Progenitor cell of endocrine pancreas (in vitro differentiated cells): Measurements from ENCODE around the gene BRK1. TPM values are rescaled to one million over a fixed set of nuclear protein-coding genes. Genes with fewer than 3 reads are reported as not detected.

Experiments used
- DNase-seq: peaks from one replicate; pipeline ENCODE4 v3.0.0; 2021; ENCODE audit warnings: low spot score; ENCODE audit not compliant: unreplicated experiment
- H3K27ac Mint-ChIP-seq: 2 replicates; pipeline ENCODE4 v1.8.0; 2021; ENCODE audit warnings: mild to moderate bottlenecking, moderate library complexity, mixed read lengths
- H3K27me3 Mint-ChIP-seq: 2 replicates; pipeline ENCODE4 v1.8.0; 2021; ENCODE audit warnings: mixed read lengths
- H3K36me3 Mint-ChIP-seq: 2 replicates; pipeline ENCODE4 v1.8.0; 2022; ENCODE audit warnings: mixed read lengths; ENCODE audit not compliant: insufficient read depth
- H3K4me1 Mint-ChIP-seq: 2 replicates; pipeline ENCODE4 v1.8.0; 2021; ENCODE audit warnings: low read depth, mixed read lengths
- H3K4me3 Mint-ChIP-seq: 2 replicates; pipeline ENCODE4 v1.8.0; 2021; ENCODE audit warnings: low read depth, mild to moderate bottlenecking, moderate library complexity, mixed read lengths
- H3K9me3 Mint-ChIP-seq: 2 replicates; pipeline ENCODE4 v1.8.0; 2021; ENCODE audit warnings: low read depth, mixed read lengths
- total RNA-seq: library from RNA; stranded (reverse); gene quantifications from 2 replicates; pipeline ENCODE4 v1.2.1, GENCODE V29; 2021
- TF ChIP-seq, protein P1 (sequence below): fragments of 200-600 bp; sonication (generic); IDR thresholded peaks from one replicate; pipeline ENCODE4 v1.5.0; 2021; ENCODE audit warnings: antibody characterized with exemption, mild to moderate bottlenecking; ENCODE audit not compliant: unreplicated experiment

BRK1 gene
- total RNA-seq, 1 donor from 2014 or later, result 123 TPM

DNA sequence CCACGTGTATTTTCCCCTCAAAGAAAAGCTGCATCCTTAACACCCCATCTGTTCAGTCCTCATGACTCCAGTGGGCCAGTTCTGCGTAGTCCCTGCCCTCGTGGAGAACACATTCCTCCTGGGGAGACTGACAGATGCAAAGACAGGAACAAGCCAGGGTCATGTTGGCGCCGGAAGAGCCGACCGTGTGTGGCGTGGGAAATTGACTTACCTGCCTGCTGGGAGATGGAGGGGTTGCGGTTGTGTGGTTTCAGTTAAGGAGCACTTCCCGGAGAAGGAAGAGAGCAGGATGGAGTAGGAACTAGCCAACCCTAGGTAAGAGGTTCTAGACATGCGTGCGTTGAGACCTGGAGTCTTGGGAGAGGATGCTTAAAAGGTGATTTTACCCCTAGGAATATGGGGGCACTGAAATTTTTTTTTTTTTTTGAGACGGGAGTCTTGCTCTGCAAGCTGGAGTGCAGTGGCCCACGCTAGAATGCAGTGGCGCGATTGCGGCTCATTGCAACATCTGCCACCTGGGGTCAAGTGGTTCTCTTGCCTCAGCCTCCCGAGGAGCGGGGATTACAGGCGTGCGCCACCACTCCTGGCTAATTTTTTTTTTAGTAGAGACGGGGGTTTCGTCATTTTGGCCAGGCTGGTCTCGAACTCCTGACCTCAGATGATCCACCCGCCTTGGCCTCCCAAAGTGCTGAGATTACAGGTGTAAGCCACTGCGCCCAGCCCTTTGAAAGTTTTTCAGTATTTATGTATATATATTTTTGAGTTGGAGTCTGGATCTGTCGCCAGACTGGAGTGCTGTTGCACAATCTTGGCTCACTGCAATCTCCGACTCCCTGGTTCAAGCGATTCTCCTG lies 27.5 kb downstream of the BRK1 start:
- peak overlapping the region; percentile 97 for H3K27ac Mint-ChIP-seq
- peak overlapping the region; percentile 91 for H3K4me3 Mint-ChIP-seq
- TF ChIP-seq, protein P1, sequence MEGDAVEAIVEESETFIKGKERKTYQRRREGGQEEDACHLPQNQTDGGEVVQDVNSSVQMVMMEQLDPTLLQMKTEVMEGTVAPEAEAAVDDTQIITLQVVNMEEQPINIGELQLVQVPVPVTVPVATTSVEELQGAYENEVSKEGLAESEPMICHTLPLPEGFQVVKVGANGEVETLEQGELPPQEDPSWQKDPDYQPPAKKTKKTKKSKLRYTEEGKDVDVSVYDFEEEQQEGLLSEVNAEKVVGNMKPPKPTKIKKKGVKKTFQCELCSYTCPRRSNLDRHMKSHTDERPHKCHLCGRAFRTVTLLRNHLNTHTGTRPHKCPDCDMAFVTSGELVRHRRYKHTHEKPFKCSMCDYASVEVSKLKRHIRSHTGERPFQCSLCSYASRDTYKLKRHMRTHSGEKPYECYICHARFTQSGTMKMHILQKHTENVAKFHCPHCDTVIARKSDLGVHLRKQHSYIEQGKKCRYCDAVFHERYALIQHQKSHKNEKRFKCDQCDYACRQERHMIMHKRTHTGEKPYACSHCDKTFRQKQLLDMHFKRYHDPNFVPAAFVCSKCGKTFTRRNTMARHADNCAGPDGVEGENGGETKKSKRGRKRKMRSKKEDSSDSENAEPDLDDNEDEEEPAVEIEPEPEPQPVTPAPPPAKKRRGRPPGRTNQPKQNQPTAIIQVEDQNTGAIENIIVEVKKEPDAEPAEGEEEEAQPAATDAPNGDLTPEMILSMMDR, result no peak
- no peak for DNase-seq
- H3K9me3 Mint-ChIP-seq, result no peaks in the 10 kb centered on the region
- H3K27me3 Mint-ChIP-seq, result no peaks in the 10 kb centered on the region
- peaks cover 12% of the 10 kb centered on the region for H3K36me3 Mint-ChIP-seq
- peaks cover 14% of the 10 kb centered on the region for H3K4me1 Mint-ChIP-seq

GRCh38 chr3:10145685-10146084 lies 30.2 kb downstream of the BRK1 start:
- Mint-ChIP-seq H3K9me3 (no peaks in the 10 kb centered on the region), H3K27me3 (no peaks in the 10 kb centered on the region), H3K27ac (no peak overlapping the region), H3K4me1 (peaks cover 14% of the 10 kb centered on the region), H3K4me3 (no peak overlapping the region), H3K36me3 (peaks cover 21% of the 10 kb centered on the region)
- DNase-seq, result no peak
- TF ChIP-seq, protein P1, result no peak

GRCh38 chr3:10149226-10149625 lies 33.8 kb downstream of the BRK1 start:
- TF ChIP-seq, protein P1, result no peak
- Mint-ChIP-seq H3K4me3 (no peak overlapping the region), H3K36me3 (peaks cover 25% of the 10 kb centered on the region), H3K27me3 (no peaks in the 10 kb centered on the region), H3K9me3 (no peaks in the 10 kb centered on the region), H3K4me1 (peaks cover 5% of the 10 kb centered on the region), H3K27ac (no peak overlapping the region)
- no peak for DNase-seq

DNA sequence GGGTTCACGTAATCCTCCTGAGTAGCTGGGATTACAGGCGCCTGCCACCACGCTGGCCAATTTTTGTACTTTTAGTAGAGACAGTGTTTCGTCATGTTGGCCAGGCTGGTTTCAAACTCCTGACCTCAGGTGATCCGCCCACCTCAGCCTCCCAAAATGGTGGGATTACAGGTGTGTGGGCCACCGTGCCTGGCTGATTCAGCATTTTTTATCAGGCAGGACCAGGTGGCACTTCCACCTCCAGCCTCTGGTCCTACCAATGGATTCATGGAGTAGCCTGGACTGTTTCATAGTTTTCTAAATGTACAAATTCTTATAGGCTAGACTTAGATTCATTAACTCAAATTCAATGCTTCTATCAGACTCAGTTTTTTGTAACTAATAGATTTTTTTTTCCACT lies 35.5 kb downstream of the BRK1 start:
- TF ChIP-seq, protein P1, result no peak

GRCh38 chr3:10154335-10155122 lies 39.1 kb downstream of the BRK1 start:
- peaks cover 14% of the 10 kb centered on the region for H3K36me3 Mint-ChIP-seq
- no peak overlapping the region for H3K4me3 Mint-ChIP-seq
- peak overlapping the region; percentile 37 for H3K27ac Mint-ChIP-seq
- no peak for DNase-seq
- TF ChIP-seq, protein P1, result no peak
- H3K9me3 Mint-ChIP-seq, result no peaks in the 10 kb centered on the region
- no peaks in the 10 kb centered on the region for H3K4me1 Mint-ChIP-seq
- no peaks in the 10 kb centered on the region for H3K27me3 Mint-ChIP-seq

More for the DNA sequence above, 35.5 kb downstream of the BRK1 start:
- no peak for DNase-seq
- no peaks in the 10 kb centered on the region for H3K27me3 Mint-ChIP-seq
- peak overlapping the region; percentile 15 for H3K27ac Mint-ChIP-seq
- H3K4me3 Mint-ChIP-seq, result no peak overlapping the region
- no peaks in the 10 kb centered on the region for H3K4me1 Mint-ChIP-seq
- no peaks in the 10 kb centered on the region for H3K9me3 Mint-ChIP-seq
- peaks cover 20% of the 10 kb centered on the region for H3K36me3 Mint-ChIP-seq
